ENCODE measurements around the gene EDEM3.
A peak's percentile ranks its signal among the peaks of the same experiment; 100 is the strongest.

Gene EDEM3

GRCh38 chr1:184665360-184665759 is 89.3 kb downstream of the EDEM3 start:
- no peak for DNase-seq

- no peak for DNase-seq
Observed at GRCh38 chr1:184664661-184665060, 90.0 kb downstream of the EDEM3 start.

DNA sequence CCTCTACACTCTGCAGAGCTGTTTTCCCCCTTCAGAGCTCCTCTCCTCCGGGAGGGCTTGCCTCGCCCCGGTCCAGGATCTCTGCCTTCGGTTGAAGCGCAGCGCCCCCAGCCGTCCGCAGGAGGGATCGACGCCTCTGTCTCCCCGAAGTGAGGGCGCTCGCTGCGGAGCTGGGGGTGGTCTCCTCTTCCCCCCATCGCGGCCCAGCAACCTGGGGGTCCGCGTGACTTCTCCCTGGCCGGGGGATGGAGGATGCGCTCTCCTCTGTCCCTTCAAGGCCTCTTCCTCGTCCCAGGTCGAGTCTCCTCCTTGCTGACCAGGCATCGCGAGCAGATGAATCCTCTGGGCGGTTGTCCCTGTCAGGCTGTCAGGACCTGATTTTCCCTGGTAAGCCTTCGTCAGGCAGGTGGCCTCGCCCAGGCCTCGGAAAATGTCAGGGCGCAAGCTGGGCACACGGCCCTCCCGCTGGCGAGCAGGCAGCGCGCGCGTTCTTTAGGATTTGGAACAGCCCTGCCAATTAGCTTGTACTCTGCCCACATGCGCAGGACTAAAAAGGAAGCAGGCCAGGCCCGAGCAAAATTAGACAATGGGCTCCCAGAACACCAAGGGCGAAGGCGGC is 90.5 kb downstream of the EDEM3 start:
- peak; percentile 26 to 63 for DNase-seq

DNA sequence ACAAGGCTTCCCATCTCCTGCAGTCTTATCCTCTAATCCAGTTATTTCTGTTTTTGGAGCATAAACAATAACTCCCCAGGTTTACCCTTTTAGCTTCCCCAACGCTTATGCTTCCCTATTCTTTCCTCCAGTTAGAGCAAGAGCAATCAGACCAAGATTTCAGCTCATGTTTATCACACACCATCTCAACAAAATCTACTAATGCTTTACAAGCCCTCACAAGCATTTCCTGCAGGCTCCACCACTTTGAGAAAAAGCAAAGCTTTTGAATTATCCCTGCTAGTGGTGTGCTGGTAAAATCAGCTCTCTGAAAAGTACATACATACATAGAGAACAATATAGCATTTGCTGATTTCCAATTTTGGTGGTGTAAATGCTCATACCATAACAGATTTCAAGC is 92.9 kb downstream of the EDEM3 start:
- no peak for DNase-seq

- no peak for DNase-seq
Observed at GRCh38 chr1:184660462-184661191, 94.0 kb downstream of the EDEM3 start.

DNA sequence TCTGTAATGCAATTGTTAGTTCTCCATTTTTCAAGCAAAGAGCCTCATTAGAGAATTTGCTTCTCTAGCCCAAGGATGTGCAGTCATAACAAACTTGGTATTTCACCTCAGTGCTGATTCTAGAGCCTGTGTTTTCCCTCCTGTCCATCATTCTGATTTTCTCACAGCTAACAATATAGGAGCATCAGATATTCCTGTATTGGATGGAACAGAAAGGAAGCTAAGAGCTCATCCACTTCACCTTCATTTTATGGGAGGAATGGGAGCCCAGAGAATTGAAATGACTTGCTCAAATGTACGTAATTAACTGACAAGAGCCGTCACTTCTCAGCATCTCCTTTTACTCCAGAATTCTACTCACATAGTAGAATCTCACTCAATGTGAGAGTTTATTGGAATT is 96.6 kb downstream of the EDEM3 start:
- no peak for DNase-seq

DNA sequence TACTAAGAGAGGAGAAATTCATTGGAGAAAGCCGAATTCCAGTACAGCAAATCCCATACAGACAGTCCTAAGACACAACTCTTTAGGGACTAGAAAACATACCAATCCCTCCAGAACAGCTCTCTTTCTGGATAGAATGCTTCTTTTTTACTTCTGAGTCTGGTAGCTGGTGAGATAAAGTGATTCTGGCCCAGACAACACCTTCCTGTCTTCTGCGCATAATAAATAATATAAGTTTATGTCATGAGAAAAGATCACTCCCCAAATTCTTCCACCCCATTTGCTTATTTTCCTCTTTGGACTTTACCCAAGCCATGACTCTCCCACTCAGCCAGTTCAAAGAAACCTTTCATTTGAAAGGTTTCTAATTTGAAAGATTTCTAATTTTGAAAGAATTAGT is 98.4 kb downstream of the EDEM3 start:
- no peak for DNase-seq

GRCh38 chr1:184655185-184655584 is 99.5 kb downstream of the EDEM3 start:
- DNase-seq, result no peak

DNA sequence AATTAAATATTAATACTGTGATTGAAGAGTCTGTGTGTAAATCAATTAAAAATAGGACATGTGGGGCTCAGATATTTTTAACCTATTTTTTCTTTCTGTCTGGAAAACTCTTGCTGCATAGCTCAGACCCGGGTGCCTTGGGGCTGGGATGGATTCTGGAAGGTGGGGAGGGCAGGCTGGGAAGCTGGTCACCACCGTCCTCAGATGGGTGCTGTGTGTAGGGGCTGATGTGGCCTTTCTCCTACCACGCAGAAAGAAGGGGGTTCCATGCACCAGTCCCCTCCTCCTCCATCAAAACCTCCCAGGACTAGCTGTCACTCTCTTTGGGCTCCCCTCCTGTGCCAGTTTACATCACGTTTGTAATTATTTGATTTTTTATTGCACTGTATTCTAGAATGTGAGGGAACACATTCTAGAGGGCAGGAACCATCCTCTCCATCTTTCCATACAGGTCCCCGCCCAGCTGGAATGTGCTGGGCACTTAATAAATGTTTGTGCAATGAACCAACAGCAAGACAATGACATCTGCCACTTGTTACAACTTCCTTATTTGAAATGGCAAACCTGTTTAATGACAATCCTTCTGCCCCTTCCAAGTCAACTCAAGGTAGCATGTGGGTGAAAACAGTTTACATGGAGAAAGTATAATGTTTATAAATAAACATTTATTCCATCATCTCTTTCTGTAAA is 104.3 kb downstream of the EDEM3 start:
- no peak for DNase-seq

DNA sequence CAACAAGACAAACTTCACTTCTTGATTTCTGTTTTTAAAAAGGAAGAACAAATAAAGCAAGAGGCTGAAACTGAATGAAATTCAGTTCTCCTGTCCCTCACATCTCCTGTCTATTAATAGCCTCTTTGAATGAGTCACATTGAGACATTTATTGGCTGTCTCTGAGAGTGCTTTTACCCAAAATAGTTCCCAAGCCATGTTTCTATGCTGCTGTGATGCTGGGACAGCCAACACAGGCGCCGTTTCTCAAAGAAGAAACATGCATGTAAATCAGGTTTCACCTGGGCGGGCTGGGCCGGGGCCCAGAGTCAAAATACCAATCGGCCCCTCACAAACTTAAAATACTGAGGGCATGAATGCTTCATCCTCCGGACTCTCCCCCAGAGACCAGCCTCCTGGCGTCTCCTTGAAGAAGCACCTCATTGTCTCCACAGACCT is 105.2 kb downstream of the EDEM3 start:
- no peak for DNase-seq

DNA sequence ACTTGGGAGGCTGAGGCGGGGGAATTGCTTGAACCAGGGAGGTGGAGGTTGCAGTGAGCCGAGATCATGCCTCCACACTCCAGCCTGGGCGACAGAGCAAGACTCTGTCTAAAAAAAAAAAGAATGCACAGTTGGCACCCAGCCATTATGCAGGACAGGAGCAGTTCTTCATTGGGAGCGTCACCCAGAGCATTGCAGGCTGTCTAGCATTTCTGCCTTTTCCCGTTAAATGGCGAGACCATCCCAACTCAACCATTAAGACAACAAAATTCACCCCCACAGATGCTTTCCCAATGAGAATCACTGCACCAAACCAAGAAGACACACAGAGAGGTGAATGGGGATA is 105.8 kb downstream of the EDEM3 start:
- no peak for DNase-seq

- DNase-seq, result no peak
Observed at GRCh38 chr1:184648160-184648855, 106.3 kb downstream of the EDEM3 start.

GRCh38 chr1:184647471-184647870 is 107.2 kb downstream of the EDEM3 start:
- DNase-seq, result no peak

GRCh38 chr1:184646824-184647223 is 107.8 kb downstream of the EDEM3 start:
- DNase-seq, result no peak

GRCh38 chr1:184646178-184646701 is 108.4 kb downstream of the EDEM3 start:
- DNase-seq, result no peak

DNA sequence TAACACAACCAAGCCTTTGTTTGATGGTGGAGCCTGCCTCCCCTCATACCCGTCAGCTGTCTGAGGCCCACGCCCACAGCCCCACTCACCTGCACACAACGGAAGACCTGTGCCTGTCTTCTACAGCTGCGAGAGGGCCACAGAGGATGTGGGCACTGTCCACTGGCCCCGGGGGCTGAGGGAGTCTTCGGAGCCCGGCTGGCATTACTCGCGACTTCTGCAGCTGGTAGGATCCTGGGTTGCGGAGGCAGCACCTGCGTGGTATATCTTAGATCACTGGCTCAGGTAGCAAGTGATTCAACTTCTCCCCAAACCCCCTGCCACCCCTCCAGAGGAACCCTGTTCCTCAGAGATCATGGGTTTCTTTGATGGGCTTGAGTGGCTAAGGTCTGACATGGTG is 109.9 kb downstream of the EDEM3 start:
- no peak for DNase-seq

DNA sequence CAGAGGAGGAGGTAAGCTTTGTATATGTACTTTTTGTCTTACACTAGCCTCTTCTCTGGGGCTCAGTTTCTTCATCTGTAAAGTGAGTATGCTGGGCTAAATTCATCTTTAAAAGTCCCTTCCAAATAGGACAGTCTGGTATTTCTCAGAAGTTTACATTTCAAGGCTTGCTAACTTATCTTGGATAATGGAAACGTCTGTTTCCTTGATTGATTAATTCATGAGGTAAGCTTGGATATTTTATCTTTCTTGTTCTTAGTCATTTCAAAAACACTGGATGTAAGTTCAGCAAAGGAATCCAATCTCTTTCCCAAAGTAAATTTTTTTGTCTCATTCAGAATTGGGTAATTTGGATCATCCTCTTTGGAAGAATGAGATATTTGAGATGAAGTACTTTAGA is 111.0 kb downstream of the EDEM3 start:
- DNase-seq, result no peak

GRCh38 chr1:184641894-184642293 is 112.8 kb downstream of the EDEM3 start:
- no peak for DNase-seq

DNA sequence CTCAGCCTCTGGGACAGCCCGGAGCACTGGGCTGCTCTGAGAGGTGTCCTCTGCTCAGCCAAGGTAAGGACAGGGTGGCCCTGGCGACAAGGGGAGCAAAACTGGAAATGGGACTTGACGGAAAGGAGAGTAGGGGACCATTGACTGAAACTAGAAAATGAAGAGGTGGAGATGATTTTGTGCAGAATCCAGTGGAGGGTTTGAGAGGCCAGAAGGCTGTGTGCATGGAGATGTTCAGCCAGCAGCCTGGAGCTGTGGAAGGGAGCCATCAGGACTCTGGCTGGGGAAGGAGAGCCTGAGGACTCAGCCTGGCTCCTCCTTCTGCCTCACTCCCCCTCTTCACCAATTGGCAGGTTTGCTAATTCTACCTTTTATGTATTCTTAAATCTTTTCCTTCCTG is 114.2 kb downstream of the EDEM3 start:
- DNase-seq, result no peak
